Adipose tissue (tissue), 3 donors: ENCODE data around the gene RAB31. TPM values are rescaled to one million over a fixed set of nuclear protein-coding genes. Genes with fewer than 3 reads are reported as not detected.
"Not testable (repeated sequence)": the region's sequence is repeated elsewhere in the genome, so short reads cannot be mapped to it uniquely, and the experiment has no call there.

Experiments
- H3K27ac ChIP-seq: one replicate; pipeline ENCODE4 v1.5.1; 2013; ENCODE audit warnings: low read depth, low read length
- WGBS, 3 donors: extraction: QIAGEN DNeasy Blood & Tissue Kit; methylation state at CpG; one replicate each; pipeline ENCODE4 v1.1.7; 2013; 5-methylcytosine and 5-hydroxymethylcytosine counted together
- polyA plus RNA-seq, 3 donors: library from polyadenylated mRNA; stranded (reverse); fragments of 200-250 nt; gene quantifications; one replicate each; pipeline ENCODE4 v1.2.3, GENCODE V29; 2013
- donor health status: healthy with polysubstance abuse.
- donor health status: Bipolar disorder and iron deficiency.
- donor health status: healthy.

RAB31 gene
- polyA plus RNA-seq, result 10 to 100 TPM in 2 of 3 donors, 1 to 10 TPM in 1; 3.6 to 48.1 (median 20.4) TPM

- WGBS, 3 donors, result 0% methylated on average over 31 to 59 of the region's 59 CpGs
- peak within 1 kb of the TSS; percentile 36 for H3K27ac ChIP-seq
Observed at GRCh38 chr18:9708057-9708433, at the start of gene RAB31. Gene RAB31 (plus strand): TSS chr18:9708301. CDS start chr18:9708406, 105 bp downstream.

GRCh38 chr18:9659499-9660375 lies 48.4 kb upstream of the RAB31 start:
- no peak overlapping the region for H3K27ac ChIP-seq
- WGBS, 3 donors, result 92 to 95% (median 93%) methylated on average over 24 of the region's 24 CpGs

- 95 to 100% (median 97%) methylated on average over 1 of the region's 1 CpG for WGBS, 3 donors
- H3K27ac ChIP-seq, result no peak overlapping the region
Observed at GRCh38 chr18:9661564-9661963, 46.5 kb upstream of the RAB31 start.

GRCh38 chr18:9663377-9663776 lies 44.7 kb upstream of the RAB31 start:
- no peak overlapping the region for H3K27ac ChIP-seq
- WGBS, 3 donors, result 82 to 91% (median 86%) methylated on average over 8 of the region's 8 CpGs

- H3K27ac ChIP-seq, result no peak overlapping the region
- WGBS, 3 donors, result 82 to 87% (median 82%) methylated on average over 3 of the region's 3 CpGs
Observed at GRCh38 chr18:9665314-9665713, 42.8 kb upstream of the RAB31 start.

- WGBS, 3 donors, result 90 to 92% (median 91%) methylated on average over 3 of the region's 3 CpGs
- no peak overlapping the region for H3K27ac ChIP-seq
Observed at GRCh38 chr18:9666548-9666947, 41.6 kb upstream of the RAB31 start.

- 94 to 97% (median 97%) methylated on average over 3 of the region's 3 CpGs for WGBS, 3 donors
Observed at GRCh38 chr18:9669016-9669415, 39.1 kb upstream of the RAB31 start.

GRCh38 chr18:9671214-9671613 lies 36.9 kb upstream of the RAB31 start:
- no peak overlapping the region for H3K27ac ChIP-seq
- 83 to 89% (median 87%) methylated on average over 7 of the region's 7 CpGs for WGBS, 3 donors

More at GRCh38 chr18:9669016-9669415, 39.1 kb upstream of the RAB31 start:
- no peak overlapping the region for H3K27ac ChIP-seq

- no peak overlapping the region for H3K27ac ChIP-seq
- 34 to 39% (median 35%) methylated on average over 8 of the region's 8 CpGs for WGBS, 3 donors
Observed at GRCh38 chr18:9673296-9674251, 34.5 kb upstream of the RAB31 start.

- H3K27ac ChIP-seq, result not testable (repeated sequence)
- WGBS, 3 donors, result 96 to 98% (median 97%) methylated on average over 5 of the region's 5 CpGs
Observed at GRCh38 chr18:9678216-9678615, 29.9 kb upstream of the RAB31 start.

- no peak overlapping the region for H3K27ac ChIP-seq
- WGBS, 3 donors, result 92 to 96% (median 95%) methylated on average over 17 of the region's 17 CpGs
Observed at GRCh38 chr18:9679125-9679524, 29.0 kb upstream of the RAB31 start.

GRCh38 chr18:9681217-9681616 lies 26.9 kb upstream of the RAB31 start:
- H3K27ac ChIP-seq, result no peak overlapping the region
- 74 to 82% (median 79%) methylated on average over 1 of the region's 1 CpG for WGBS, 3 donors

- no peak overlapping the region for H3K27ac ChIP-seq
- 91 to 99% (median 94%) methylated on average over 1 of the region's 1 CpG for WGBS, 3 donors
Observed at GRCh38 chr18:9682572-9682971, 25.5 kb upstream of the RAB31 start.

- WGBS, 3 donors, result 75 to 79% (median 78%) methylated on average over 9 of the region's 9 CpGs
- no peak overlapping the region for H3K27ac ChIP-seq
Observed at GRCh38 chr18:9683418-9684396, 24.4 kb upstream of the RAB31 start.

- H3K27ac ChIP-seq, result no peak overlapping the region
- 33 to 68% (median 41%) methylated on average over 9 of the region's 9 CpGs for WGBS, 3 donors
Observed at GRCh38 chr18:9684881-9685614, 23.1 kb upstream of the RAB31 start.

- WGBS, 3 donors, result 61 to 78% (median 66%) methylated on average over 4 of the region's 4 CpGs
- H3K27ac ChIP-seq, result no peak overlapping the region
Observed at GRCh38 chr18:9685615-9685890, 22.5 kb upstream of the RAB31 start.

- no peak overlapping the region for H3K27ac ChIP-seq
- 57 to 86% (median 85%) methylated on average over 19 of the region's 19 CpGs for WGBS, 3 donors
Observed at GRCh38 chr18:9688036-9688741, 19.9 kb upstream of the RAB31 start.
